Transverse colon (tissue), 4 donors: ENCODE results near the gene BLCAP. TPM values are rescaled to one million over a fixed set of nuclear protein-coding genes. Genes with fewer than 3 reads are reported as not detected.

ENCODE experiments used
- DNase-seq: peaks from one replicate; pipeline ENCODE4 v3.0.0-alpha.2; 2019
- H3K27ac ChIP-seq, 4 donors: fragments of 200-600 bp; sonication (generic); 2 replicates each; pipeline ENCODE4 v1.5.1; 2016 to 2018; ENCODE audit warnings: inconsistent platforms in 4 of 4
- H3K27me3 ChIP-seq: fragments of 200-600 bp; sonication (generic); 2 replicates; pipeline ENCODE4 v1.5.1; 2017; ENCODE audit warnings: inconsistent platforms
- H3K36me3 ChIP-seq, 4 donors: fragments of 200-600 bp; sonication (generic); 2 replicates each; pipeline ENCODE4 v1.5.1; 2017 to 2019; ENCODE audit warnings: inconsistent platforms in 4 of 4
- H3K4me1 ChIP-seq, 4 donors: fragments of 200-600 bp; sonication (generic); 2 replicates each; pipeline ENCODE4 v1.5.1; 2017 to 2020; ENCODE audit warnings: inconsistent platforms in 4 of 4
- H3K4me3 ChIP-seq, 4 donors: fragments of 200-600 bp; sonication (generic); 1 replicate in 1 of 4; 2 replicates in 3 of 4; pipeline versions ENCODE4 v1.5.1 to v1.6.1; 2017 to 2019; ENCODE audit warnings: inconsistent platforms in 4 of 4
- H3K9me3 ChIP-seq, 2 donors: fragments of 200-600 bp; sonication (generic); 2 replicates each; pipeline ENCODE4 v1.5.1; 2017 to 2019; ENCODE audit warnings: inconsistent platforms in 2 of 2
- CTCF ChIP-seq, 5 experiments: fragments of 200-600 bp in 3 of 5; fragments of 450-650 bp in 2 of 5; sonication (generic) in 3 of 5; IDR thresholded peaks; 1 replicate in 2 of 5; 2 replicates in 3 of 5; pipeline ENCODE4 v1.5.1; 2016 to 2017; ENCODE audit warnings: antibody characterized with exemption in 5 of 5, inconsistent platforms in 3 of 5, mild to moderate bottlenecking in 2 of 5, moderate library complexity in 1 of 5
- EP300 ChIP-seq: sonication (generic); formaldehyde crosslinking; IDR thresholded peaks from one replicate; pipeline ENCODE4 v1.6.1; 2017; ENCODE audit warnings: antibody characterized with exemption, low read depth
- POLR2A ChIP-seq: fragments of 450-650 bp; IDR thresholded peaks from one replicate; pipeline ENCODE4 v1.6.1; 2016; ENCODE audit warnings: antibody characterized with exemption, mild to moderate bottlenecking, moderate library complexity
- POLR2AphosphoS5 ChIP-seq, 3 donors: sonication (generic); formaldehyde crosslinking; IDR thresholded peaks; one replicate each; pipeline ENCODE4 v1.6.1; 2016; ENCODE audit warnings: antibody characterized with exemption in 3 of 3
- WGBS, 2 donors: methylation state at CpG; one replicate each; pipeline ENCODE4 v1.1.5; 2018; ENCODE audit warnings: low coverage in 1 of 2; 5-methylcytosine and 5-hydroxymethylcytosine counted together
- in situ Hi-C, 4 donors: fragments of 200-750 bp; cut with MboI; loops; one replicate each; pipeline versions ENCODE4 v1.15.0 to v1.15.1; 2017; ENCODE audit warnings: low sequenced_read_pairs in 3 of 4, low pct_ligation_motif_present in 1 of 4, low pct_unique_long_range_greater_than_20kb in 1 of 4
- intact Hi-C: fragments of 100-400 bp; cut with DNase I; formaldehyde crosslinking; loops from one replicate; pipeline ENCODE4 v1.15.1; 2023; ENCODE audit warnings: low total_unique reads
- total RNA-seq, 4 donors: library from RNA; depleted of rRNA; stranded (reverse); fragments of >200 nt; gene quantifications; one replicate each; pipeline ENCODE4 v1.1.0, GENCODE V29; 2016

The BLCAP gene
- total RNA-seq, 4 donors from 2014 or later: 80.8 to 283 (median 117) TPM

- no peaks in the 10 kb centered on the region for H3K27me3 ChIP-seq
- peaks cover 22 to 56% (median 49%) of the 10 kb centered on the region in 4 donors for H3K4me1 ChIP-seq
- H3K36me3 ChIP-seq: no peaks in the 10 kb centered on the region
- in situ Hi-C loops: loop anchor here in 1 of 4 donors (25.0 kb wide), 1 partner anchor 140 kb away; no protein-coding TSS in a partner anchor
- DNase-seq: peak; percentile 41
- 0 to 1% methylated on average over 8 to 28 of the region's 28 CpGs for WGBS, 2 donors
- TF ChIP-seq CTCF (IDR thresholded peaks at IDR 0.05) (no peak), POLR2A (no peak), POLR2AphosphoS5 (IDR thresholded peaks at IDR 0.05) (no peak), EP300 (no peak)
- peak overlapping the region; percentile 87 to 100 (median 92) for H3K4me3 ChIP-seq
- intact Hi-C loops: loop anchor here (10.0 kb wide), 1 partner anchor 322 kb away; no protein-coding TSS in a partner anchor
- peak overlapping the region; percentile 92 to 99 (median 94) for H3K27ac ChIP-seq
- no peaks in the 10 kb centered on the region for H3K9me3 ChIP-seq
These were observed 638 bp downstream of the BLCAP start for GRCh38 chr20:37526839-37527637.

- in situ Hi-C loops (loop anchor here in 1 of 4 donors (25.0 kb wide), 1 partner anchor 139 kb away; no protein-coding TSS in a partner anchor), intact Hi-C loops (loop anchor here (10.0 kb wide), 1 partner anchor 322 kb away; no protein-coding TSS in a partner anchor)
- H3K4me3 ChIP-seq: peak overlapping the region; percentile 87 to 100 (median 92)
- H3K4me1 ChIP-seq: peaks cover 22 to 60% (median 52%) of the 10 kb centered on the region in 4 donors
- DNase-seq: peak; percentile 33
- H3K36me3 ChIP-seq: no peaks in the 10 kb centered on the region
- no peaks in the 10 kb centered on the region for H3K27me3 ChIP-seq
- peak overlapping the region; percentile 92 to 99 (median 94) for H3K27ac ChIP-seq
- no peak for TF ChIP-seq POLR2A
- peak; percentile 55 to 66 (median 61) for TF ChIP-seq POLR2AphosphoS5 (IDR thresholded peaks at IDR 0.05)
- WGBS, 2 donors: 6 to 7% methylated on average over 5 to 10 of the region's 10 CpGs
- no peaks in the 10 kb centered on the region for H3K9me3 ChIP-seq
These were observed 1.3 kb downstream of the BLCAP start for GRCh38 chr20:37526238-37526838.

- intact Hi-C loops: loop anchor here (10.0 kb wide), 1 partner anchor 321 kb away; no protein-coding TSS in a partner anchor
These were observed 1.9 kb downstream of the BLCAP start for GRCh38 chr20:37525810-37526209.

More at GRCh38 chr20:37525810-37526209, 1.9 kb downstream of the BLCAP start:
- 63 to 71% methylated on average over 3 to 5 of the region's 5 CpGs for WGBS, 2 donors
- in situ Hi-C loops: loop anchor here in 1 of 4 donors (25.0 kb wide), 1 partner anchor 139 kb away; no protein-coding TSS in a partner anchor
- Histone ChIP-seq H3K4me1 (peaks cover 22 to 60% (median 52%) of the 10 kb centered on the region in 4 donors), H3K9me3 (no peaks in the 10 kb centered on the region), H3K27ac (peak overlapping the region; percentile 92 to 99 (median 94)), H3K36me3 (no peaks in the 10 kb centered on the region), H3K27me3 (no peaks in the 10 kb centered on the region), H3K4me3 (peak overlapping the region in 2 of 4 donors; percentile 89 to 96)
- peak; percentile 4 for DNase-seq
- TF ChIP-seq POLR2AphosphoS5 (IDR thresholded peaks at IDR 0.05): no peak
- no peak for TF ChIP-seq CTCF (IDR thresholded peaks at IDR 0.05)
- TF ChIP-seq POLR2A: no peak
- TF ChIP-seq EP300: no peak
